AG04449 (cell line): ENCODE results near the gene FMNL1.

Source experiments
- CTCF ChIA-PET: fragments of 350-600 bp; formaldehyde crosslinking; extraction: SDS; loops from one replicate; lab custom pipeline; 2021; ENCODE audit warnings: antibody characterized with exemption; lab: Yijun Ruan, JAX
- POLR2A ChIA-PET: fragments of 400-600, 350-600 bp; formaldehyde crosslinking; extraction: SDS; loops from one replicate; lab custom pipeline; 2020; ENCODE audit warnings: antibody characterized with exemption, inconsistent platforms; lab: Yijun Ruan, JAX
- DNase-seq: peaks from one replicate; pipeline ENCODE4 v3.0.0-alpha.2; 2010; ENCODE audit warnings: low read depth, low spot score
- H3K4me3 ChIP-seq: 2 replicates; pipeline ENCODE4 v1.5.1; 2011; ENCODE audit warnings: low read depth, mild to moderate bottlenecking, control low read depth, low read length
- TF ChIP-seq, protein P1 (sequence below): IDR thresholded peaks from one replicate; pipeline ENCODE4 v1.5.1; 2011; ENCODE audit warnings: mild to moderate bottlenecking, moderate library complexity, low read length, control low read depth, inconsistent platforms; ENCODE audit not compliant: insufficient read depth; ENCODE audit errors: missing control alignments

The FMNL1 gene

GRCh38 chr17:45218895-45219661 lies 2.6 kb upstream of the FMNL1 start:
- TF ChIP-seq, protein P1, sequence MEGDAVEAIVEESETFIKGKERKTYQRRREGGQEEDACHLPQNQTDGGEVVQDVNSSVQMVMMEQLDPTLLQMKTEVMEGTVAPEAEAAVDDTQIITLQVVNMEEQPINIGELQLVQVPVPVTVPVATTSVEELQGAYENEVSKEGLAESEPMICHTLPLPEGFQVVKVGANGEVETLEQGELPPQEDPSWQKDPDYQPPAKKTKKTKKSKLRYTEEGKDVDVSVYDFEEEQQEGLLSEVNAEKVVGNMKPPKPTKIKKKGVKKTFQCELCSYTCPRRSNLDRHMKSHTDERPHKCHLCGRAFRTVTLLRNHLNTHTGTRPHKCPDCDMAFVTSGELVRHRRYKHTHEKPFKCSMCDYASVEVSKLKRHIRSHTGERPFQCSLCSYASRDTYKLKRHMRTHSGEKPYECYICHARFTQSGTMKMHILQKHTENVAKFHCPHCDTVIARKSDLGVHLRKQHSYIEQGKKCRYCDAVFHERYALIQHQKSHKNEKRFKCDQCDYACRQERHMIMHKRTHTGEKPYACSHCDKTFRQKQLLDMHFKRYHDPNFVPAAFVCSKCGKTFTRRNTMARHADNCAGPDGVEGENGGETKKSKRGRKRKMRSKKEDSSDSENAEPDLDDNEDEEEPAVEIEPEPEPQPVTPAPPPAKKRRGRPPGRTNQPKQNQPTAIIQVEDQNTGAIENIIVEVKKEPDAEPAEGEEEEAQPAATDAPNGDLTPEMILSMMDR: peak; percentile 86
- DNase-seq: peak; percentile 37
- POLR2A ChIA-PET: interaction anchor here (0.6 to 1.7 kb wide), 2 partner anchors 64 to 70 kb away, joined by 3 to 7 read pairs; partner anchors contain the start of gene HEXIM1
- peak overlapping the region; percentile 30 for H3K4me3 ChIP-seq
- CTCF ChIA-PET: interaction anchor here (0.8 to 9.2 kb wide), 53 partner anchors 8 to 634 kb away, joined by 3 to 205 read pairs (median 6); partner anchors contain the start of genes ACBD4, HEXIM1 and MAP3K14

DNA sequence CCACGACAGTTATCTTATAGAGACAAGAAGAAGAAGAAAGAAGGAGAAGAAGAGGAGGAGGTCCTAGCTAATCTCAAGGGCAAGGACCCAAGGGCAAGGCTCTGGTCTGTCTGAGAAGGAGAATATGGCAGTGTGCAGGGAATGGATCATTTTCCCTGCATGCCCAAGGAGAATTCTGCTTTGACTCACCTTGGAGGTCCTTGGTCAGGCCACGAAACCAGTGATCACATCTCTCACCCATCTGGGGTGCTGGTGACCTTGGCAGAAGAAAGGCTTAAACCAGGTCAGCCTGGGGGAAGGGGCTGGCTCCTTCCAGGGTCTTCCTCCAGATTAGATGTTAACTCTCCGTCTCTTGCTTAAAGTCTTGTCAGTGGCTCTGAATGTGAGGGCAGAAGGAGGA lies 1.6 kb upstream of the FMNL1 start:
- CTCF ChIA-PET: interaction anchor here (0.9 to 9.2 kb wide), 23 partner anchors 14 to 633 kb away, joined by 3 to 205 read pairs (median 9); partner anchors contain the start of genes ACBD4 and HEXIM1
- no peak for DNase-seq
- no peak overlapping the region for H3K4me3 ChIP-seq
- POLR2A ChIA-PET: interaction anchor here (1.7 kb wide), 1 partner anchor 71 kb away, joined by 7 read pairs; the partner anchor contains the start of gene HEXIM1
- TF ChIP-seq, protein P1: no peak

DNA sequence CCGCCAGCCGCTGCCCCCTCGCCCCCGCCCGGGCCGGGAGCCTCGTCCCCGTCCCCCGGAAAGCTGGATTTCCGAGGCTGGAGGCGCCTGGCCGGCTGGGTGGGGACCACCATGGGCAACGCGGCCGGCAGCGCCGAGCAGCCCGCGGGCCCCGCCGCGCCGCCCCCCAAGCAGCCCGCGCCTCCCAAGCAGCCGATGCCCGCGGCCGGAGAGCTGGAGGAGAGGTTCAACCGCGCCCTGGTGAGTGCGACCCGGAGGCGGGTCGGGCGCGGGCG lies 266 bp downstream of the FMNL1 start:
- TF ChIP-seq, protein P1: no peak
- ChIA-PET CTCF (interaction anchor here (0.9 to 9.2 kb wide), 4 partner anchors 12 to 204 kb away, joined by 4 to 205 read pairs (median 118); partner anchors contain the start of gene ACBD4), POLR2A (interaction anchor here (1.4 kb wide), 1 partner anchor 73 kb away, joined by 7 read pairs; the partner anchor contains the start of gene HEXIM1)
- H3K4me3 ChIP-seq: peak overlapping the region; percentile 43
- DNase-seq: no peak

DNA sequence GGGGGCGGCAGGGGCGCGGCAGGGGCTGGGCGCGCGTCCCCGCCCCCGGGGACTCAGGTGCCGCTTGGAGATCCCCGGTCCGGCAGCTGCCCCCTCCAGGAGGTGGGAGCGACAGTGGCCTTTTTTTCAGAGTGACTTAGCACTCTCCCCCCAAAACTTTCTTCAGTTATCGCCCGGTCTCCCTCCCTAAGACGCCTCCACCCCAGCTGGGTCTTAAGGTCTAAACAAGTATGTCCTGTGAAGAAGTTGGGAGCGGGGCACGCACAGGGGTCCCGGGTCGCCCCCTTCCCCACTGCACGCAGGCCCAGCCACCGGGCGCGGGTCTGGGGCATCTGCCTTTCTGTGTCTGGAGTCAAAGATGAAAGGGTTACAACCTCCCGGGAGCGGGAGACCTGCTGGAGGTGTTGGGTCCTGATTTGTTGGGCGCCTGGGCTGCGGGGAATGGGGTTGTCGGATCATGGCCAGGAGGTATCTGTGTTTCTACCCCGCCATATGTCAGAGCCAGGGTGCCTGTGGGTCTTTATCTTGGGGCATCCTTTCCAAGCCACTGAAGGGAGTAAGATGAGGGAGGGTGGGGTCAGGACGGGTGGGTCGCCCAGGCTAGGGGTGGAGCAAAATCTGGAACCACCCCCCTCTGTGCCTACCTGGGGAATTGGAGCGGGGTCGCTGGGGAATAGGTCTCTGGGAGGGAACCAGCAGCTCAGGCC lies 757 bp downstream of the FMNL1 start:
- POLR2A ChIA-PET: interaction anchor here (1.4 kb wide), 1 partner anchor 73 kb away, joined by 7 read pairs; the partner anchor contains the start of gene HEXIM1
- no peak for DNase-seq
- TF ChIP-seq, protein P1: no peak
- CTCF ChIA-PET: interaction anchor here (0.6 to 9.2 kb wide), 5 partner anchors 12 to 204 kb away, joined by 4 to 205 read pairs (median 51); partner anchors contain the start of gene ACBD4
- peak overlapping the region; percentile 20 for H3K4me3 ChIP-seq

- DNase-seq: no peak
- POLR2A ChIA-PET: no interaction called here
- CTCF ChIA-PET: interaction anchor here (0.6 to 9.2 kb wide), 5 partner anchors 11 to 164 kb away, joined by 3 to 205 read pairs (median 4); partner anchors contain the start of gene ACBD4
- H3K4me3 ChIP-seq: no peak overlapping the region
- TF ChIP-seq, protein P1: no peak
Measured at GRCh38 chr17:45222996-45223538, 1.4 kb downstream of the FMNL1 start.
